HEK293 (cell line): ENCODE measurements around the gene RNF34.

Source experiments
- CTCF ChIA-PET: fragments of 350-600 bp; formaldehyde crosslinking; extraction: SDS; loops from one replicate; lab custom pipeline; 2021; ENCODE audit warnings: antibody characterized with exemption; lab: Yijun Ruan, JAX
- POLR2A ChIA-PET: fragments of 300-600 bp; formaldehyde crosslinking; extraction: SDS; loops from one replicate; lab custom pipeline; 2020; ENCODE audit warnings: antibody characterized with exemption, inconsistent platforms; lab: Yijun Ruan, JAX
- H3K27ac ChIP-seq: fragments of 200-500 bp; sonication (Bioruptor generic); 2 replicates; pipeline ENCODE4 v1.5.1; 2014; ENCODE audit warnings: low read depth, low read length, control low read depth, inconsistent platforms; ENCODE audit errors: extremely low read depth
- H3K36me3 ChIP-seq, 2 experiments: fragments of 200-500 bp in 1 of 2; sonication (Bioruptor generic) in 1 of 2; 1 replicate in 1 of 2; 2 replicates in 1 of 2; pipeline ENCODE4 v1.5.1; 2014 to 2017; ENCODE audit warnings: inconsistent platforms in 2 of 2, low read length in 2 of 2; ENCODE audit not compliant: control insufficient read depth in 2 of 2, insufficient read depth in 1 of 2
- H3K4me1 ChIP-seq: fragments of 200-500 bp; sonication (Bioruptor generic); 2 replicates; pipeline ENCODE4 v1.5.1; 2014; ENCODE audit warnings: mild to moderate bottlenecking, low read length, inconsistent platforms; ENCODE audit not compliant: control insufficient read depth, insufficient read depth
- H3K4me3 ChIP-seq: 2 replicates; pipeline ENCODE4 v1.5.1; 2011; ENCODE audit warnings: low read depth, mild to moderate bottlenecking, control low read depth, low read length, moderate library complexity
- H3K9me3 ChIP-seq: fragments of 200-500 bp; sonication (Bioruptor generic); 2 replicates; pipeline ENCODE4 v1.5.1; 2014; ENCODE audit warnings: low read depth, low read length, inconsistent platforms; ENCODE audit not compliant: control insufficient read depth, insufficient read depth
- HOXA7 ChIP-seq: sonication (generic); formaldehyde crosslinking; IDR thresholded peaks from 2 replicates; pipeline ENCODE4 v1.8.1; 2022; ENCODE audit warnings: missing genetic modification reagents, borderline replicate concordance
- INSM2 ChIP-seq: fragments of 450-650 bp; formaldehyde crosslinking; IDR thresholded peaks from 2 replicates; pipeline ENCODE4 v1.5.1; 2016; ENCODE audit warnings: missing biosample characterization, missing genetic modification characterization
- ZNF239 ChIP-seq: fragments of 450-650 bp; formaldehyde crosslinking; IDR thresholded peaks from 2 replicates; pipeline ENCODE4 v1.5.1; 2016; ENCODE audit warnings: missing biosample characterization, missing genetic modification characterization
- ZNF335 ChIP-seq: fragments of 450-650 bp; formaldehyde crosslinking; conservative IDR thresholded peaks from 2 replicates; pipeline ENCODE4 v1.5.1; 2016; ENCODE audit warnings: missing biosample characterization, missing genetic modification characterization
- ZNF341 ChIP-seq: fragments of 450-650 bp; formaldehyde crosslinking; IDR thresholded peaks from 2 replicates; pipeline ENCODE4; 2016; ENCODE audit warnings: low read depth, missing biosample characterization, missing genetic modification characterization
- ZNF37A ChIP-seq: fragments of 450-650 bp; IDR thresholded peaks from 2 replicates; pipeline ENCODE4 v1.5.1; 2018; ENCODE audit warnings: missing biosample characterization, missing genetic modification characterization
- ZNF48 ChIP-seq: fragments of 450-650 bp; formaldehyde crosslinking; IDR thresholded peaks from 2 replicates; pipeline ENCODE4 v1.5.1; 2016; ENCODE audit warnings: missing biosample characterization, missing genetic modification characterization
- ZNF501 ChIP-seq: fragments of 450-650 bp; formaldehyde crosslinking; IDR thresholded peaks from 2 replicates; pipeline ENCODE4 v1.5.1; 2016; ENCODE audit warnings: missing biosample characterization, missing genetic modification characterization
- ZNF548 ChIP-seq: fragments of 450-650 bp; formaldehyde crosslinking; IDR thresholded peaks from 2 replicates; pipeline ENCODE4 v1.5.1; 2016; ENCODE audit warnings: missing biosample characterization, missing genetic modification characterization
- ZNF596 ChIP-seq: fragments of 450-650 bp; IDR thresholded peaks from 2 replicates; pipeline ENCODE4 v1.5.0; 2018; ENCODE audit warnings: missing biosample characterization, mild to moderate bottlenecking, missing genetic modification characterization, moderate library complexity
- ZNF610 ChIP-seq: fragments of 450-650 bp; formaldehyde crosslinking; IDR thresholded peaks from 2 replicates; pipeline ENCODE4 v1.5.1; 2016; ENCODE audit warnings: missing biosample characterization, missing genetic modification characterization, borderline replicate concordance
- ZNF629 ChIP-seq: fragments of 450-650 bp; formaldehyde crosslinking; IDR thresholded peaks from 2 replicates; pipeline ENCODE4 v1.5.1; 2017; ENCODE audit warnings: missing biosample characterization, missing genetic modification characterization
- ZNF639 ChIP-seq: fragments of 450-650 bp; formaldehyde crosslinking; IDR thresholded peaks from 2 replicates; pipeline ENCODE4 v1.5.1; 2016; ENCODE audit warnings: missing biosample characterization, missing genetic modification characterization
- ZNF707 ChIP-seq: fragments of 450-650 bp; formaldehyde crosslinking; IDR thresholded peaks from 2 replicates; pipeline ENCODE4 v1.5.1; 2016; ENCODE audit warnings: missing biosample characterization, missing genetic modification characterization
- ZNF776 ChIP-seq: fragments of 450-650 bp; formaldehyde crosslinking; IDR thresholded peaks from 2 replicates; pipeline ENCODE4 v1.5.0; 2017; ENCODE audit warnings: missing biosample characterization, missing genetic modification characterization, borderline replicate concordance
- ZXDB ChIP-seq: fragments of 450-650 bp; formaldehyde crosslinking; IDR thresholded peaks from 2 replicates; pipeline ENCODE4 v1.5.1; 2016; ENCODE audit warnings: missing biosample characterization, missing genetic modification characterization
- TF ChIP-seq, protein P1 (sequence below): fragments of 450-650 bp; IDR thresholded peaks from 2 replicates; pipeline ENCODE4 v1.5.1; 2018; ENCODE audit warnings: missing biosample characterization, missing genetic modification characterization
- TF ChIP-seq, protein P2 (sequence below): fragments of 450-650 bp; formaldehyde crosslinking; IDR thresholded peaks from 2 replicates; pipeline ENCODE4 v1.5.1; 2016; ENCODE audit warnings: missing biosample characterization, missing genetic modification characterization

Gene RNF34

DNA sequence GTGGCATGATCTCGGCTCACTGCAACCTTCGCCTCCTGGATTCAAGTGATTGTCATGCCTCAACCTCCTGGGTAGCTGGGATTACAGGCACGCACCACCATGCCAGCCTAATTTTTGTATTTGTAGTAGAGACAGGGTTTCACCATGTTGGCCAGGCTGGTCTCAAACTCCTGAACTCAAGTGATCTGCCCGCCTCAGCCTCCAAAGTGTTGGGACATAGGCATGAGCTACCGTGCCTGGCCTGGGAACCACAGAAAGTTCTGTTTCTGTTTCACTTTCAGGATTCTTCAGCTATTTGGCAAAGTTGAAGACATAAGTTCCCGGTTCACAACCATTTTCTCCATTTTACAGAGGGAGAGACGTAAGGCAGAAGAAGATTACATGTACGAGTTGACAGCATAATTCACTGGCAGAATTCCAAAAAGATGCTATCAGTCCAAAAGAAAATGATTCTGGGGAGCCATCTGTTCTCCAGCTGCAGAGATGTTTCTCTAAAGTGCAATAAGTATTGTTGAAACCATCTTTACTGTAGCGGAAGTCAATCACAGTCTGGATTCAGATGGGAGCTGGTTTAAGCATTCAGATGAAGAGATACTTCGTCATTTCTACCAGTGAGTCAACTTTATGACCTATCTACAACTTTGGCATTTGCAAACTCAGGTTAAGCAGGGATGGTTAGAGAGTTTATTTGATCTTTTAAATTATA lies 8.1 kb upstream of the RNF34 start:
- CTCF ChIA-PET: interaction anchor here (0.6 to 0.8 kb wide), 3 partner anchors 8 to 60 kb away, joined by 3 to 5 read pairs (median 5); no protein-coding TSS in a partner anchor
- Histone ChIP-seq H3K27ac (no peak overlapping the region), H3K4me1 (no peaks in the 10 kb centered on the region), H3K4me3 (no peak overlapping the region), H3K9me3 (no peaks in the 10 kb centered on the region), H3K36me3 (no peaks in the 10 kb centered on the region)
- POLR2A ChIA-PET: interaction anchor here (0.6 to 1.2 kb wide), 2 partner anchors 8 to 52 kb away, joined by 3 read pairs; no protein-coding TSS in a partner anchor
- peak; percentile 37; the same call in 1 of the 2 replicates for TF ChIP-seq ZNF629 (tag by site-specific recombination)
- no peak for TF ChIP-seq ZNF707 (tag by site-specific recombination)

DNA sequence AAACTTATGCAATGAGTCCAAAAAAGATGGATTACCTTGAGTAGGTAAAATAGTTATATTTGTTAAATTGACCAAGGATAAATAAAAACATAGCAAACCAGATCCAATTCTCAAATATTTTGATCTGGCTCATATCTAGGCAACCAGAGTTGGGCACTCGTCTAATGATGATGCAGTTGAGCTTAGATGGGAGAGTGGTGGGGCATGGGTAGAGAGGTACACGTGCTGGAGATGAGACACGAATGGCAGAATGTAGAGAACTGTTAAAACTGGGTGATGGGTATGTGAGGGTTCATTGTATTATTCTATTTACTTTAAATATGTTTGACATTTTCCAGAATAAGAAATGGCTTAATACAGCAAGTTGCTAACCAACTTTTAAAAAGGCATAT lies 7.6 kb upstream of the RNF34 start:
- TF ChIP-seq ZNF37A (no peak), ZXDB (tag by site-specific recombination) (no peak), ZNF239 (tag by site-specific recombination) (no peak), ZNF335 (tag by site-specific recombination) (no peak), ZNF341 (no peak), ZNF776 (tag by site-specific recombination) (no peak), ZNF639 (tag by site-specific recombination) (no peak), HOXA7 (CRISPR knock-in tag) (no peak), ZNF596 (tag by site-specific recombination) (no peak), ZNF501 (no peak), INSM2 (tag by site-specific recombination) (no peak), ZNF610 (tag by site-specific recombination) (no peak), ZNF548 (tag by site-specific recombination) (no peak), ZNF48 (tag by site-specific recombination) (no peak)
- TF ChIP-seq, protein P1, sequence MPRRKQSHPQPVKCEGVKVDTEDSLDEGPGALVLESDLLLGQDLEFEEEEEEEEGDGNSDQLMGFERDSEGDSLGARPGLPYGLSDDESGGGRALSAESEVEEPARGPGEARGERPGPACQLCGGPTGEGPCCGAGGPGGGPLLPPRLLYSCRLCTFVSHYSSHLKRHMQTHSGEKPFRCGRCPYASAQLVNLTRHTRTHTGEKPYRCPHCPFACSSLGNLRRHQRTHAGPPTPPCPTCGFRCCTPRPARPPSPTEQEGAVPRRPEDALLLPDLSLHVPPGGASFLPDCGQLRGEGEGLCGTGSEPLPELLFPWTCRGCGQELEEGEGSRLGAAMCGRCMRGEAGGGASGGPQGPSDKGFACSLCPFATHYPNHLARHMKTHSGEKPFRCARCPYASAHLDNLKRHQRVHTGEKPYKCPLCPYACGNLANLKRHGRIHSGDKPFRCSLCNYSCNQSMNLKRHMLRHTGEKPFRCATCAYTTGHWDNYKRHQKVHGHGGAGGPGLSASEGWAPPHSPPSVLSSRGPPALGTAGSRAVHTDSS: no peak
- TF ChIP-seq, protein P2, sequence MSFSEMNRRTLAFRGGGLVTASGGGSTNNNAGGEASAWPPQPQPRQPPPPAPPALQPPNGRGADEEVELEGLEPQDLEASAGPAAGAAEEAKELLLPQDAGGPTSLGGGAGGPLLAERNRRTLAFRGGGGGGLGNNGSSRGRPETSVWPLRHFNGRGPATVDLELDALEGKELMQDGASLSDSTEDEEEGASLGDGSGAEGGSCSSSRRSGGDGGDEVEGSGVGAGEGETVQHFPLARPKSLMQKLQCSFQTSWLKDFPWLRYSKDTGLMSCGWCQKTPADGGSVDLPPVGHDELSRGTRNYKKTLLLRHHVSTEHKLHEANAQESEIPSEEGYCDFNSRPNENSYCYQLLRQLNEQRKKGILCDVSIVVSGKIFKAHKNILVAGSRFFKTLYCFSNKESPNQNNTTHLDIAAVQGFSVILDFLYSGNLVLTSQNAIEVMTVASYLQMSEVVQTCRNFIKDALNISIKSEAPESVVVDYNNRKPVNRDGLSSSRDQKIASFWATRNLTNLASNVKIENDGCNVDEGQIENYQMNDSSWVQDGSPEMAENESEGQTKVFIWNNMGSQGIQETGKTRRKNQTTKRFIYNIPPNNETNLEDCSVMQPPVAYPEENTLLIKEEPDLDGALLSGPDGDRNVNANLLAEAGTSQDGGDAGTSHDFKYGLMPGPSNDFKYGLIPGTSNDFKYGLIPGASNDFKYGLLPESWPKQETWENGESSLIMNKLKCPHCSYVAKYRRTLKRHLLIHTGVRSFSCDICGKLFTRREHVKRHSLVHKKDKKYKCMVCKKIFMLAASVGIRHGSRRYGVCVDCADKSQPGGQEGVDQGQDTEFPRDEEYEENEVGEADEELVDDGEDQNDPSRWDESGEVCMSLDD (tag by site-specific recombination): no peak
- Histone ChIP-seq H3K36me3 (no peaks in the 10 kb centered on the region), H3K27ac (no peak overlapping the region), H3K4me3 (no peak overlapping the region), H3K9me3 (no peaks in the 10 kb centered on the region), H3K4me1 (no peaks in the 10 kb centered on the region)
- POLR2A ChIA-PET: no interaction called here
- CTCF ChIA-PET: no interaction called here
